Muscle of leg (tissue), 11 donors: ENCODE data around the gene GUCA2A. TPM values are rescaled to one million over a fixed set of nuclear protein-coding genes. Genes with fewer than 3 reads are reported as not detected.

Source experiments
- DNase-seq: peaks from one replicate; pipeline ENCODE4 v3.0.0; 2013
- H3K27ac ChIP-seq: one replicate; pipeline ENCODE4 v1.5.1; 2013; ENCODE audit warnings: mild to moderate bottlenecking, low read length, control low read depth
- H3K27me3 ChIP-seq: one replicate; pipeline ENCODE4 v1.6.1; 2013; ENCODE audit warnings: low read length; ENCODE audit not compliant: control insufficient read depth, insufficient read depth
- H3K36me3 ChIP-seq: one replicate; pipeline ENCODE4 v1.6.1; 2013; ENCODE audit warnings: low read length; ENCODE audit not compliant: control insufficient read depth, insufficient read depth
- H3K4me1 ChIP-seq: one replicate; pipeline ENCODE4 v1.6.1; 2013; ENCODE audit warnings: low read length; ENCODE audit not compliant: control insufficient read depth, insufficient read depth
- H3K4me3 ChIP-seq: one replicate; pipeline ENCODE4 v1.5.1; 2013; ENCODE audit warnings: low read length, control low read depth
- H3K9me3 ChIP-seq: replicated peaks from 2 replicates; pipeline ENCODE4 v1.6.1; 2013; ENCODE audit warnings: low read depth, low read length; ENCODE audit not compliant: control insufficient read depth
- WGBS: methylation state at CpG from one replicate; pipeline ENCODE4 v1.1.5; 2013; ENCODE audit warnings: missing lambda C conversion rate; ENCODE audit not compliant: insufficient coverage; 5-methylcytosine and 5-hydroxymethylcytosine counted together
- polyA plus RNA-seq, 8 donors: library from polyadenylated mRNA; unstranded; fragments of 120-200 nt; gene quantifications; one replicate each; pipeline versions ENCODE4 v1.2.1 to v1.2.3, GENCODE V29; 2013; ENCODE audit warnings: inconsistent platforms in 1 of 8, low replicate concordance in 1 of 8; ENCODE audit not compliant: insufficient read length in 8 of 8, insufficient read depth in 1 of 8
- total RNA-seq: library from RNA; stranded (reverse); fragments of 120-200 nt; gene quantifications from one replicate; pipeline ENCODE4 v1.2.4, GENCODE V29; 2013

Gene GUCA2A
- total and polyA plus RNA-seq, 9 donors: 1.0 to 1.5 TPM; not detected in 7

DNA sequence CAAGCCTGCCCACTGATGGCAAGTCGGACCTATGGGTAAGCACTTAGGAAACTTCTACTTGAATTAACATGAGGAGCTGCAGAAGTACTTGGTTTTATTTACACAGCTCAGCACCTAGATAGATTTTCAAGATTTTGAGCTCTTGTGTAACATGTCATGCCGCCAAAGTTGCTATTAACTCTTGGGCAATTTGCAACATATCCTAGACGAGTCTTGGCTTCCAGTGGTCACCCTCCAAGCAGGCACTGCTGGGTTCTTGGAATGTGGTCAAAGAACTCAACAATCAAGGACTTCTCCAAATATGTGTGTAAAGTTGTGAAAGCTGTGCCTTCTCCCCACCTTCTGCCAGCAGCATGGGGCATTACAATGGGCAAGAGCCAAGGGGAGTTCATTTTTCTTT, 29.1 kb downstream of the GUCA2A start:
- Histone ChIP-seq H3K9me3 (no peaks in the 10 kb centered on the region), H3K27ac (no peak overlapping the region), H3K4me3 (no peak overlapping the region), H3K36me3 (no peaks in the 10 kb centered on the region), H3K4me1 (no peaks in the 10 kb centered on the region), H3K27me3 (peaks cover 2% of the 10 kb centered on the region)
- no CpG with 5 or more reads among the region's 3 CpGs for WGBS
- no peak for DNase-seq

DNA sequence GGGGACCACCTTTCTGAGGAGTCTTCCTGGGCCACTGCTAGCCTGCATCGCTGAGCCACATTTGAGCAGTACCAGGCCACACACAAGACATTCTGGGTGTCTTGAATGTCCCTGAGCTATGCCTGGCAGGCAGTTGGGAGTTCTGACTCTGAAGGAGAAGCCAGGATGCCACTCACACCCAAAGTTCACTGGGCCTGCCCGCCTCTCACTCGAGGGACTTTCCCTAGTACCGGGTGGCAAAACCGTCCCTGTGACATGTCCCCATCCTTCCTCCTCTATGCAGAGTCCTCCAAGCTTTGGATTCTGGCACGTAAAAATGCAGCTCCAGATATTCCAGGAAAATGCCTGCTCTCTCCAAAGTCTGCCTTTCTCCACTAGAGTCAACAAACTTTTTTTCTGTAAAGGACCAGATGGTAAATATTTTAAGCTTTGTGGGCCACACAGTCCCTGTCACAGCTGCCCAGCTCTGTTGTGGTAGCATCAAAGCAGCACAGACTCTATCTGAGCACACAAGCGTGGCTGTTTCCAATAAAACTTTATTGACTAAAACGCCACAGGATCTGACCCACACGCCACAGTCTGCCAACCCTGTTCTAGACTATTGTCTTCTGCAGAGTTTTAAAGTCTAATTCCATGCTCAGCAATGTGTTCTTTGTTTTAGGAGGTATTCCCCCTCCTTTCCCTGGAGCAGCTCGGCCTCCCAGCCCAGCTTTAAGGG, 30.6 kb downstream of the GUCA2A start:
- H3K27ac ChIP-seq: no peak overlapping the region
- DNase-seq: no peak
- 85% methylated on average over 6 of the region's 10 CpGs for WGBS
- H3K9me3 ChIP-seq: no peaks in the 10 kb centered on the region
- peaks cover 4% of the 10 kb centered on the region for H3K27me3 ChIP-seq
- no peaks in the 10 kb centered on the region for H3K36me3 ChIP-seq
- no peak overlapping the region for H3K4me3 ChIP-seq
- H3K4me1 ChIP-seq: no peaks in the 10 kb centered on the region

DNA sequence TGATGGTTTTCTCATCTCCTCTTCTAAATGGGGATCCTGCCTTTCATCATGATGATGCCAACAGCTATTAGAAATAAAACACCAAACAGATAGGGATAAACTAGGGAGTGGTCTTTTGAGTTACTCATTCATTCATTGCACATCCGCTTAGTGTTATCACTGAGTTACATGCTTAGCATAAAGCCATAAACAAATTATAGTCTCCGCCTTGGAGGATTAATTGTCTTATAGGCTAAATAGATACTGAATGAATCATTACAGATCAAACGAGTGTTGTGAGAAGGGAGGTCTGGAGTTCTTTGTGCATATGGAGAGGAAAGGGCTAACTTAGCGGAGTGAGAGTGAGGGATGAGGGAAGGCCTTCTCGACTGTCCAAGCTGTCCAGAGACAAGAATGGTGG, 31.2 kb downstream of the GUCA2A start:
- DNase-seq: no peak
- no peaks in the 10 kb centered on the region for H3K36me3 ChIP-seq
- no peaks in the 10 kb centered on the region for H3K9me3 ChIP-seq
- H3K4me3 ChIP-seq: no peak overlapping the region
- H3K27me3 ChIP-seq: peaks cover 4% of the 10 kb centered on the region
- no peaks in the 10 kb centered on the region for H3K4me1 ChIP-seq
- WGBS: 75% methylated on average over 3 of the region's 5 CpGs
- H3K27ac ChIP-seq: no peak overlapping the region

DNA sequence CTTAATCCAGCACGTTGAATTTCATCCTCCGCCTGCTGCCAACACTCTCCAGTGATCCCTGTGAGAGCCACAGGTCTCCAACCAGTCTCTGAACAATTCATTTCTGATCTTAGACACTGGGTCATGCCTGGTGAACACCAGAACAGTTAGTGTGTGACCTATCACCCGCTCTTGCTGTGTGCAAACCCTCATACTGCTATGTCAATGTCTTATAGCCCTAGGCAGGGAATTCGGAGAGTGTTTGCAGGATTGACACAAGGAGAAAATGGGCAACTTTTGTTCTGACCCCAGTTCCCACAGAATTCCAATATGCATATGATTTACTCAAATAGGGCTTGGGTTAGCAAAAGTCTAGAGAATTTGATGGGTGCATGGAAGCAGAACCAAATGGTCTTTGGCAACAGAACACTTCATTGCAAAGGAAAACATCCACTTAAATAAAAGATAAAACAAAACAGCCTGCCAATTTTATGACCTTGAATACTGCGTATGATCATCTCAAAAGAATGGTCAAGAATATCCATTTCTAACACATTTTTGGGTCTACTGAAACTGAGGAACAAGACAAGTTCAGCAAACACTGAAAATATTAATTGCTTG, 34.4 kb downstream of the GUCA2A start:
- DNase-seq: no peak
- H3K4me1 ChIP-seq: no peaks in the 10 kb centered on the region
- no peak overlapping the region for H3K27ac ChIP-seq
- H3K36me3 ChIP-seq: no peaks in the 10 kb centered on the region
- H3K4me3 ChIP-seq: no peak overlapping the region
- H3K9me3 ChIP-seq: no peaks in the 10 kb centered on the region
- WGBS: 83% methylated on average over 4 of the region's 5 CpGs
- peaks cover 4% of the 10 kb centered on the region for H3K27me3 ChIP-seq

DNA sequence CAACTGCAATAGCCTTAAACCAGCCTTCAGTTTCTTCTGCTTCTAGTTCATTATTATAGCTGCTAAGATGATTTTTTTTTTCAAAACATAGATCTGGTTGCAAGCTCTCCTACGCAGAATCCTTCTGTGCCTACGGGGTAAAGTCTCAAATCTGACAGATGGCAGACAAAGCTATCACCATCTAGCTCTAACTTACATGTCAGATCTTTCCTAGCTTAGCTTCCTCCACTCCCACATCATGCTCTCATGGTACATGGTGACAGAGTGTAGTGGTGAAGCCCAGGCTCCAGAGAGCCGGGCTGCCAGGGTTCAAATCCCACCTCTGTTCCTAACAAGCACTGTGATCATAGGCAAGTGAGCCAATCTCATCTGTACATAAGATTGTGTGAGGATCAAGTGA, 35.6 kb downstream of the GUCA2A start:
- Histone ChIP-seq H3K36me3 (no peaks in the 10 kb centered on the region), H3K4me3 (no peak overlapping the region), H3K27ac (no peak overlapping the region), H3K4me1 (no peaks in the 10 kb centered on the region), H3K9me3 (no peaks in the 10 kb centered on the region), H3K27me3 (peaks cover 2% of the 10 kb centered on the region)
- no peak for DNase-seq
- WGBS: no CpG with 5 or more reads among the region's 3 CpGs

DNA sequence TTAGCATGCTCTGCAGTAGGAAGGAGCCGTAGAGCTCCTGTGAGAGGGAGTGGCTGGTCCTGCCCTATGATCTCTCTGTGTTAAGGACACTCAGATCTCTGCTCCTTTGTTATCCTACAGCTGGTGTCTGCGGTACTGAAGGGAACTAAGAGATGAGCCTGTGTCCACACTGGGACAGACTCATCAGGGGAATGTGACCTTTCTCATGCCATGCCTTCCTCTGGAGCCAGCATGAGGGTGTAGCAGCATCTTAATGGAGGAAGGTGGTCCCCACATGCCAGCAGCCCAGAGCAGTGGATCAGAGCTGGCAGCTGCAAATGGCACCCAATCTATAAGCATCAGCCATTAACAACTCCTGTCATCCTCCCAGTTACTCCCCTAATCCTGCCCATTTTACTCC, 36.0 kb downstream of the GUCA2A start:
- H3K27ac ChIP-seq: no peak overlapping the region
- no peaks in the 10 kb centered on the region for H3K36me3 ChIP-seq
- H3K9me3 ChIP-seq: no peaks in the 10 kb centered on the region
- H3K4me3 ChIP-seq: no peak overlapping the region
- DNase-seq: no peak
- peaks cover 2% of the 10 kb centered on the region for H3K27me3 ChIP-seq
- WGBS: 57% methylated on average over 2 of the region's 2 CpGs
- H3K4me1 ChIP-seq: no peaks in the 10 kb centered on the region

DNA sequence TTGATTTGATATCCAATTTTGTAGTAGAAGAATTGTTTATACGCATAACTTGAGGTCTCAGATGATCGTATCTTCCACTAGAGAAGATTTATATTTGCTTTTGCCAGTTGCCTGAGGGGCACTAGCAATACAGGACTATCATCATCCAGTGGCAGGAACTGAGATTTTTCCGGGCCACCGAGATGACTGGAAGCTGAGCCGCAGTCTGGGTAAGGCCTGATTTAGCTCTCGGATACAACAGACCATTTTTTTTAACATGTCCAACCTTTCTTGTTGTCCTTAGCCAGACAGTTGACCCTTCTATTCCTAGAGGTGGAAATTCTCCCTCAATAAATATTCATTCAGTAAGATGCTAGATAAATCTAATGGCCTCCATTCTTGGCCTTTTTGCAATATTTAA, 36.8 kb downstream of the GUCA2A start:
- WGBS: 82% methylated on average over 3 of the region's 6 CpGs
- H3K27me3 ChIP-seq: peaks cover 2% of the 10 kb centered on the region
- H3K4me1 ChIP-seq: no peaks in the 10 kb centered on the region
- no peak overlapping the region for H3K27ac ChIP-seq
- no peak for DNase-seq
- no peaks in the 10 kb centered on the region for H3K36me3 ChIP-seq
- H3K9me3 ChIP-seq: no peaks in the 10 kb centered on the region
- H3K4me3 ChIP-seq: no peak overlapping the region

DNA sequence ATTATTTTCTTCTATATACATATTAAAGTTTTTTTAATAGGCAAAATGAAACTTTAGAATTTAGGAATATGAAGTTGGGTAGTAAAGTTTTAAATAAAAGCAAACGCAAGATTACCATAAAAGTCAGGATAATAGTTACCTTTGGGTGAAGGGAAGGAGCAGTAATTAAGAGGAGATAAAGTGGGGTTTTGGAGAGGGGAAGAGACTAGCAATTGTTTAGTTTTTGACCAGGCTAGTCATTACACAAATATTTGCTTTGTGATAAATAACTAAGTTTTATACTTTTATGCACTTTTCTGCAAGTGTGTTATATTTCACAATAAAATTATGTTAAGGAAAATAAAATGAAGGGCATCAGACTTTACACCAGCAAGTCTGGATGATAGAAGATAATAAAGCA, 39.0 kb downstream of the GUCA2A start:
- H3K4me3 ChIP-seq: no peak overlapping the region
- DNase-seq: no peak
- H3K36me3 ChIP-seq: no peaks in the 10 kb centered on the region
- WGBS: 100% methylated on average over 1 of the region's 1 CpG
- no peaks in the 10 kb centered on the region for H3K4me1 ChIP-seq
- H3K9me3 ChIP-seq: no peaks in the 10 kb centered on the region
- H3K27me3 ChIP-seq: peaks cover 2% of the 10 kb centered on the region
- H3K27ac ChIP-seq: no peak overlapping the region

DNA sequence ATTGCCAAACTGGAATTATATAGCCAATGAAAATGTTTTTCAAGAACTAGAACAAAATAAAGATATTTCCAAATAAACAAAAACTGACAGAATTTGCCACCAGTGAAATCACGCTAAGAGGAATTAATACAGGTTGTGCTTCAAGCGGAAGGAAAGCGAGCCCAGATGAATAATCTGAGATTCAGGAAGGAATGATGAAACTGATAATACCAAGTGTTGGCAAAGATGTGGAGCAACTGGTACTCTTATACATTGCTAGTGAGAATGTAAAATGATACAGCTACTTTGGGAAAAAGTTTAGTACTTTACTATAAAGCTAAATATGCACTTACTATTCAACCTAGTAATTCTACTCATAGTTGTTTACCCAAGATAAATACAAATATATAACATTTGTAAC, 42.1 kb downstream of the GUCA2A start:
- no peaks in the 10 kb centered on the region for H3K9me3 ChIP-seq
- H3K27ac ChIP-seq: no peak overlapping the region
- 100% methylated on average over 3 of the region's 3 CpGs for WGBS
- no peaks in the 10 kb centered on the region for H3K27me3 ChIP-seq
- no peak for DNase-seq
- no peak overlapping the region for H3K4me3 ChIP-seq
- H3K36me3 ChIP-seq: no peaks in the 10 kb centered on the region
- no peaks in the 10 kb centered on the region for H3K4me1 ChIP-seq

DNA sequence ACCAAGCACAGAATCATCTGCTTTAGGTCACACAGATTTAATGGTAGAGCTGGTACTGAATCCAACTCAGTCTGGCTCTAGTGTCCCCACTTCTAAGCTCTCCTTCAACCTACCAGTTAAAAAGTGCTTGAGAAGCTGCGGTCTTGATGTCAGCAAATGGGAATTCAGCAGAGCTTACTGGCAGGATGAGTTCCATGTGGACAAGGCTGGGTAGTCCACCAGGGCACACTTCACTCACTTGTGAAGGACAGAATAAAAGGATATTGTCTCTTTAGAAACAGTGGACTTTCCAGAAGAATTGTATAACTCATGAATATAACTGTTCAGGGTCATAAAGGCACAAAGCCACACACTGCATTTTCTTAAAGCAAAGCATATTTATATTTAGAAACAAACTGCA, 46.4 kb downstream of the GUCA2A start:
- Histone ChIP-seq H3K36me3 (no peaks in the 10 kb centered on the region), H3K9me3 (no peaks in the 10 kb centered on the region), H3K27me3 (no peaks in the 10 kb centered on the region), H3K4me3 (no peak overlapping the region), H3K4me1 (no peaks in the 10 kb centered on the region), H3K27ac (no peak overlapping the region)
- WGBS: 60% methylated on average over 1 of the region's 1 CpG
- DNase-seq: no peak
